ENCODE measurements around the gene VPS33A.

- TF ChIP-seq TCF12 (IDR thresholded peaks at IDR 0.05) (no peak), TCF12 (CRISPR knock-in tag; IDR thresholded peaks at IDR 0.05) (no peak), MEF2D (CRISPR knock-in tag; IDR thresholded peaks at IDR 0.05) (no peak), CTCF (CRISPR knock-in tag; IDR thresholded peaks at IDR 0.05) (no peak), HIVEP1 (CRISPR knock-in tag; IDR thresholded peaks at IDR 0.05) (no peak), HDAC1 (CRISPR knock-in tag; IDR thresholded peaks at IDR 0.05) (no peak)
Measured at GRCh38 chr12:122197612-122197966, 68.7 kb downstream of the VPS33A start.

Data from HepG2 (cell line).